Cardiac muscle cell (in vitro differentiated cells and primary cell): Measurements from ENCODE around the gene EVA1C. TPM values are rescaled to one million over a fixed set of nuclear protein-coding genes. Genes with fewer than 3 reads are reported as not detected.

Experiments used
- DNase-seq, 2 donors: peaks; one replicate each; pipeline versions ENCODE4 v3.0.0 to v3.0.0-alpha.2; 2010 to 2017; ENCODE audit warnings: low read depth in 1 of 2, low spot score in 1 of 2
- H3K27ac ChIP-seq: fragments of 200-600 bp; sonication (generic); 2 replicates; pipeline ENCODE4 v1.5.1; 2016
- H3K27me3 ChIP-seq: fragments of 200-600 bp; sonication (generic); 2 replicates; pipeline ENCODE4 v1.6.0; 2016; ENCODE audit warnings: control low read depth
- H3K36me3 ChIP-seq: fragments of 200-600 bp; sonication (generic); 2 replicates; pipeline ENCODE4 v1.5.1; 2016; ENCODE audit warnings: control low read depth
- H3K4me1 ChIP-seq: fragments of 200-600 bp; sonication (generic); 2 replicates; pipeline ENCODE4 v1.8.1; 2017; ENCODE audit warnings: low read depth, mild to moderate bottlenecking, mixed run types
- H3K4me3 ChIP-seq: fragments of 200-600 bp; sonication (generic); 2 replicates; pipeline ENCODE4 v1.5.1; 2016; ENCODE audit warnings: mild to moderate bottlenecking
- H3K9me3 ChIP-seq: fragments of 200-600 bp; sonication (generic); 2 replicates; pipeline ENCODE4 v1.5.1; 2017; ENCODE audit warnings: low read depth, mild to moderate bottlenecking, control low read depth
- polyA plus RNA-seq: library from polyadenylated mRNA; unstranded; fragments of >200 nt; fragmentation: Nextera tagmentation; extraction: Ambion mirVana; gene quantifications from 2 replicates; pipeline ENCODE4 v1.2.1, GENCODE V29; 2016
- total RNA-seq: library from RNA; depleted of rRNA; stranded (reverse); fragments of >200 nt; gene quantifications from 2 replicates; pipeline ENCODE4 v1.2.3, GENCODE V29; 2016
- TF ChIP-seq, protein P1 (sequence below): IDR thresholded peaks from 2 replicates; pipeline ENCODE4 v1.5.1; 2012; ENCODE audit warnings: low read depth, mild to moderate bottlenecking, low read length

EVA1C gene
- total and polyA plus RNA-seq, 2 experiments from 2014 or later, result 0.51 TPM; not detected in 1

DNA sequence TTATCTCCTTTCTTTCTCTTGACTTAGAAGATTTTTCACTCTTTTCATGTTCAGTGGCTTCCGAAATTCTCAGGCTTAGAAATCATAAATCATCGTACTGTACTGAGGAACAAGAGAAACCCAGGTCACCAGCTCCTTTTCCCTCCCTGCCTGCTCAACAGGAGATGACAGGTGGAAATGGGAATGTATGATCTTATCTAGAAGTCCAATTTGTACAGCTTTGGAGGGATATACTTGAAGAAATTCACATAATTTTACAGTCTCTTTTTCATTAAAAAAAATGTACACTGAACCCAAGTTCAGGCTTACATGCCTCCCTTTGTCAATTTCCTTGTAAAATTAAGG lies 11.7 kb downstream of the EVA1C start:
- Histone ChIP-seq H3K9me3 (no peaks in the 10 kb centered on the region), H3K27me3 (no peaks in the 10 kb centered on the region), H3K4me1 (no peaks in the 10 kb centered on the region), H3K36me3 (no peaks in the 10 kb centered on the region), H3K4me3 (no peak overlapping the region), H3K27ac (no peak overlapping the region)
- TF ChIP-seq, protein P1, sequence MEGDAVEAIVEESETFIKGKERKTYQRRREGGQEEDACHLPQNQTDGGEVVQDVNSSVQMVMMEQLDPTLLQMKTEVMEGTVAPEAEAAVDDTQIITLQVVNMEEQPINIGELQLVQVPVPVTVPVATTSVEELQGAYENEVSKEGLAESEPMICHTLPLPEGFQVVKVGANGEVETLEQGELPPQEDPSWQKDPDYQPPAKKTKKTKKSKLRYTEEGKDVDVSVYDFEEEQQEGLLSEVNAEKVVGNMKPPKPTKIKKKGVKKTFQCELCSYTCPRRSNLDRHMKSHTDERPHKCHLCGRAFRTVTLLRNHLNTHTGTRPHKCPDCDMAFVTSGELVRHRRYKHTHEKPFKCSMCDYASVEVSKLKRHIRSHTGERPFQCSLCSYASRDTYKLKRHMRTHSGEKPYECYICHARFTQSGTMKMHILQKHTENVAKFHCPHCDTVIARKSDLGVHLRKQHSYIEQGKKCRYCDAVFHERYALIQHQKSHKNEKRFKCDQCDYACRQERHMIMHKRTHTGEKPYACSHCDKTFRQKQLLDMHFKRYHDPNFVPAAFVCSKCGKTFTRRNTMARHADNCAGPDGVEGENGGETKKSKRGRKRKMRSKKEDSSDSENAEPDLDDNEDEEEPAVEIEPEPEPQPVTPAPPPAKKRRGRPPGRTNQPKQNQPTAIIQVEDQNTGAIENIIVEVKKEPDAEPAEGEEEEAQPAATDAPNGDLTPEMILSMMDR, result no peak
- no peak for DNase-seq

DNA sequence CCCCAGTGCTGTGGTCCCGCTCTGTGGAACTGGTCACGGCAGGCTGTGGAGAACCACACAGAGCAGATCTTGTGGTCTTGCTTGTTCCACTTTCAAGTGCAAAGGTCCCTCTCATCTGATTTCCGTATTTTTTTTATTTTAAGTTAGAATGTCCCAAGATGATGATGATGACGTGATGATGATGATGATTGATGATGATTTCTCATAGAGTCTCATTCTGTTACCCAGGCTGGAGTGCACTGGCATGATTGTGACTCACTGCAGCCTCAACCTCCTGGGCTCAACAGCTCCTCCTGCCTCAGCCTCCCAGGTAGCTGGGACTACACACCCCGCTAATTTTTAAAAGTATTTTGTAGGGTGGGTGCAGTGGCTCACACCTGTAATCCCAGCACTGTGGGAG lies 12.2 kb downstream of the EVA1C start:
- Histone ChIP-seq H3K36me3 (no peaks in the 10 kb centered on the region), H3K4me3 (no peak overlapping the region), H3K27ac (no peak overlapping the region), H3K9me3 (no peaks in the 10 kb centered on the region), H3K4me1 (no peaks in the 10 kb centered on the region), H3K27me3 (no peaks in the 10 kb centered on the region)
- no peak for DNase-seq
- TF ChIP-seq, protein P1, result no peak

DNA sequence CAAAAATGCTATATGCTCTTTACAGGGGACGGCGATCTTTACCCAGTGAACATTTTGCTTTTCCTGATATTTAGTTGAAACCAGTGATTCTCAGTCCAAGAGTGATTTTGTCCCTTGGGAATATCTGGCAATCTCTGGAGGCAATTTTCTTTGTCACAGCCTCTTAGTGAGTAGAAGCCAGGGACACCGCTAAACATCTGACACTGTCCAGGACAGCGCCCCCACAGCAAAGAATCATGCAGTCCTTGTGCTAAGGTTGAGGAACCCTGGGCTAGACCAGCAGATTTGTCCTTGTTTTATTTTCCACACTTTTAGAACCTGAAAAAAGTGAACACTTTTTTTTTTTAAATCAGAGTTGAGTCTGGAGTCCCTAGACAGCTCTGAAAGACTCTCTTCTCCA lies 13.1 kb downstream of the EVA1C start:
- H3K36me3 ChIP-seq, result no peaks in the 10 kb centered on the region
- H3K27me3 ChIP-seq, result no peaks in the 10 kb centered on the region
- no peaks in the 10 kb centered on the region for H3K4me1 ChIP-seq
- no peak overlapping the region for H3K27ac ChIP-seq
- no peaks in the 10 kb centered on the region for H3K9me3 ChIP-seq
- TF ChIP-seq, protein P1, result peak; percentile 9
- DNase-seq, result no peak
- H3K4me3 ChIP-seq, result no peak overlapping the region

DNA sequence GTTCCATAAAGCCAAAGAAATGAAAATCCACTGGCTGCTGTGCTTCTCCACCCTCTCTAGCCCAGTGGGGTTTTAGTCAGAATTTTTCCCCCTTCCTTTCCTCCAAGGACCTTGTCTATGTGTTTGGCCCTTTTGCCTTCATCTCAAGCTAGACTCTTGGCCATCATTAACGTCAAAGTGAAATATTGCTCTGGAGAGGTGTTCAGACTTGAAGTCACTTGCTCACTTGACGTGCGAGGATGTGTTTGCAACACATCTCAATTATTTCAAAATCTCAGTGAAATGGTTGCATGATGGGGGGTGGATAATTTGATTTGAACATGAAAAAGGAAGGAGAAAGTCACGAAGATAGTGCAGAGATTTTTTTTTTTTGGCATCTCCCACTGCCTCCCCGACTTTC lies 13.6 kb downstream of the EVA1C start:
- DNase-seq, result peak in 1 of 2 donors; percentile 33
- H3K27ac ChIP-seq, result no peak overlapping the region
- H3K4me1 ChIP-seq, result no peaks in the 10 kb centered on the region

DNA sequence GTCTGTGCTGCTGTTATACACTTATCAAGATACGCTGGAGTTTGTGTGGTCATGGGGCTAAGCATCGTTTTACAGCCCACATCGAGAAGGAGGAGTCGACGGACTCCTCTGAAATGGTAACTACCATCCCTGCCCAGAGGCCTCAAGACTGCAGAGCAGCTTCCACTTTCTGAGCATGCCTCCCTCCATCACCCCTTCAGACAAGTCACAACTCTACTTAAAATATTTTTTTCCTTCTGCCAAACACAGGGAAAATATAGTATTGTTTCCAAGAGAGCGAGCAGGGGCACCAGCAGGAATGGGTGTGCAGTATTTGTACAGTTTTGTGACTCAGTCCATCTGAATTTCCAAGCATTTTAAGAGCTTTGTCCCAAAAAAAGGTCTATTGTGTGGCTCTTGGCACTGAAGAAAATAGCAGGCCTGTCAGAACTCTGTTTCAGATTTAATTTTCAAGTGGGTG lies 14.1 kb downstream of the EVA1C start:
- Histone ChIP-seq H3K27ac (no peak overlapping the region), H3K4me1 (no peaks in the 10 kb centered on the region), H3K27me3 (no peaks in the 10 kb centered on the region), H3K9me3 (no peaks in the 10 kb centered on the region), H3K4me3 (no peak overlapping the region), H3K36me3 (no peaks in the 10 kb centered on the region)
- peak in 1 of 2 donors; percentile 67 for DNase-seq
- TF ChIP-seq, protein P1, result no peak

More for the DNA sequence above, 13.6 kb downstream of the EVA1C start:
- Histone ChIP-seq H3K36me3 (no peaks in the 10 kb centered on the region), H3K27me3 (no peaks in the 10 kb centered on the region), H3K4me3 (no peak overlapping the region), H3K9me3 (no peaks in the 10 kb centered on the region)
- TF ChIP-seq, protein P1, result no peak
